GM12878 (cell line): ENCODE measurements around the gene FOXR1. TPM values are rescaled to one million over a fixed set of nuclear protein-coding genes. Genes with fewer than 3 reads are reported as not detected.
"Not testable (repeated sequence)": the region's sequence is repeated elsewhere in the genome, so short reads cannot be mapped to it uniquely, and the experiment has no call there.

Experiments used
- ATAC-seq: fragments of 200-7000 bp; cut with Tn5 transposase; 3 replicates; pipeline ENCODE4 v1.9.1; 2020; ENCODE audit warnings: mild to moderate bottlenecking, moderate library complexity
- BruUV-seq: library from RNA; stranded (reverse); fragments of 400-500 nt; replicated peaks from 2 replicates; lab custom pipeline; 2021; lab: Mats Ljungman, UMichigan
- CTCF ChIA-PET: fragments of 300-600 bp; sonication (Branson Sonifier 250); formaldehyde crosslinking; extraction: SDS; loops from one replicate; lab custom pipeline; 2021; ENCODE audit warnings: inconsistent platforms; lab: Yijun Ruan, JAX
- POLR2A ChIA-PET: fragments of 350-600 bp; formaldehyde crosslinking; extraction: SDS; loops from one replicate; lab custom pipeline; 2021; ENCODE audit warnings: inconsistent platforms; lab: Charles Lee
- RAD21 ChIA-PET: fragments of 300-600 bp; sonication (Branson Sonifier 250); formaldehyde crosslinking; loops from one replicate; lab custom pipeline; 2023; ENCODE audit warnings: antibody characterized with exemption; ENCODE audit not compliant: unreplicated experiment; lab: Charles Lee
- SMC1A ChIA-PET: fragments of 300-600 bp; sonication (Branson Sonifier 250); formaldehyde crosslinking; loops from one replicate; lab custom pipeline; 2023; ENCODE audit not compliant: unreplicated experiment, uncharacterized antibody; lab: Charles Lee
- DNase-seq: peaks from one replicate; pipeline ENCODE4 v3.0.0-alpha.2; 2011; ENCODE audit warnings: low read depth, low spot score
- FAIRE-seq: peaks from 3 replicates; lab custom pipeline; 2011; peaks lifted over from hg19 to GRCh38; lab: Jason Lieb, UNC
- H2AFZ ChIP-seq: 2 replicates; pipeline ENCODE4 v1.6.0; 2011; ENCODE audit warnings: low read depth, low read length, control low read depth; ENCODE audit not compliant: control insufficient read depth
- H3K27ac ChIP-seq: 2 replicates; pipeline ENCODE4 v1.5.1; 2011; ENCODE audit warnings: control low read depth; ENCODE audit not compliant: control insufficient read depth, insufficient read depth
- H3K27me3 ChIP-seq, 2 experiments: replicated peaks in 1 of 2; 2 replicates each; pipeline versions ENCODE4 v1.6.0 to v1.6.1; 2011; ENCODE audit warnings: low read length in 1 of 2; ENCODE audit not compliant: control insufficient read depth in 2 of 2, insufficient read depth in 2 of 2
- H3K36me3 ChIP-seq, 2 experiments: 2 replicates each; pipeline ENCODE4 v1.5.1; 2011; ENCODE audit warnings: low read length in 1 of 2; ENCODE audit not compliant: control insufficient read depth in 2 of 2, insufficient read depth in 2 of 2
- H3K4me1 ChIP-seq: 2 replicates; pipeline ENCODE4 v1.6.1; 2011; ENCODE audit warnings: mild to moderate bottlenecking, low read length, moderate library complexity, mixed read lengths; ENCODE audit not compliant: control insufficient read depth, insufficient read depth
- H3K4me2 ChIP-seq: 2 replicates; pipeline ENCODE4 v1.6.0; 2011; ENCODE audit warnings: control low read depth; ENCODE audit not compliant: control insufficient read depth, insufficient read depth
- H3K4me3 ChIP-seq: fragments of 200-600 bp; sonication (generic); 2 replicates; pipeline ENCODE4 v1.5.1; 2016
- H3K79me2 ChIP-seq: 2 replicates; pipeline ENCODE4 v1.6.0; 2011; ENCODE audit warnings: low read length; ENCODE audit not compliant: control insufficient read depth, insufficient read depth
- H3K9ac ChIP-seq: 2 replicates; pipeline ENCODE4 v1.8.0; 2011; ENCODE audit warnings: low read length, control low read depth, mixed read lengths; ENCODE audit not compliant: control insufficient read depth, insufficient read depth
- H3K9me3 ChIP-seq: replicated peaks from 3 replicates; pipeline ENCODE4 v1.5.1; 2011; ENCODE audit warnings: mild to moderate bottlenecking, low read length; ENCODE audit not compliant: control insufficient read depth, insufficient read depth
- H4K20me1 ChIP-seq: 2 replicates; pipeline ENCODE4 v1.6.0; 2011; ENCODE audit not compliant: control insufficient read depth, insufficient read depth
- CREB1 ChIP-seq: IDR thresholded peaks from 2 replicates; pipeline ENCODE4 v1.6.1; 2012; ENCODE audit warnings: low read depth, mild to moderate bottlenecking, inconsistent platforms
- JUNB ChIP-seq: IDR thresholded peaks from 2 replicates; pipeline ENCODE4 v1.6.1; 2016; ENCODE audit warnings: antibody characterized with exemption, mild to moderate bottlenecking
- NBN ChIP-seq: fragments of 450-650 bp; IDR thresholded peaks from 2 replicates; pipeline ENCODE4 v1.6.1; 2016
- PKNOX1 ChIP-seq: fragments of 450-650 bp; IDR thresholded peaks from 2 replicates; pipeline ENCODE4 v1.6.1; 2016; ENCODE audit warnings: mild to moderate bottlenecking
- SPI1 ChIP-seq: IDR thresholded peaks from 2 replicates; pipeline ENCODE4 v1.6.1; 2011; ENCODE audit warnings: low read depth, mild to moderate bottlenecking, low read length, moderate library complexity, borderline replicate concordance; ENCODE audit not compliant: insufficient read depth
- ZNF687 ChIP-seq: fragments of 450-650 bp; IDR thresholded peaks from 2 replicates; pipeline ENCODE4 v1.6.1; 2017; ENCODE audit warnings: mild to moderate bottlenecking, moderate library complexity
- WGBS: methylation state at CpG from one replicate; pipeline ENCODE4 v1.1.6; 2016; ENCODE audit warnings: low lambda C conversion rate; ENCODE audit not compliant: insufficient replicate concordance, insufficient coverage; ENCODE audit errors: missing lambda C conversion rate; 5-methylcytosine and 5-hydroxymethylcytosine counted together
- in situ Hi-C: fragments of 300-500 bp; cut with MboI; formaldehyde crosslinking; loops from 9 replicates; pipeline ENCODE4 v1.14.3; 2018; ENCODE audit warnings: mixed read lengths
- intact Hi-C: fragments of 100-400 bp; cut with micrococcal nuclease; formaldehyde crosslinking; loops from one replicate; pipeline ENCODE4 v1.14.2; 2022; ENCODE audit not compliant: unreplicated experiment
- polyA plus RNA-seq, 11 experiments: library from polyadenylated mRNA; depleted of rRNA in 4 of 11; unstranded in 6 of 11; stranded (reverse) in 5 of 11; fragments of >200 nt; fragmentation: Nextera tagmentation in 4 of 11; fragmentation: Illumina TruSeq in 1 of 11; extraction: Ambion mirVana in 4 of 11; extraction: Trizol in 1 of 11; gene quantifications; 1 replicate in 1 of 11; 2 replicates in 10 of 11; pipeline versions ENCODE4 v1.2.1 to v1.2.3, GENCODE V29; 2011 to 2016; ENCODE audit warnings: inconsistent platforms in 2 of 11, missing spikeins in 2 of 11, low read depth in 1 of 11
- total RNA-seq, 4 experiments: library from RNA; depleted of rRNA in 3 of 4; stranded (reverse); fragments of >200 nt in 3 of 4; fragmentation: Illumina TruSeq in 1 of 4; extraction: Trizol in 1 of 4; gene quantifications; 2 replicates each; pipeline versions ENCODE4 v1.2.1 to v1.2.3, GENCODE V29; 2013 to 2021

FOXR1 gene
- total and polyA plus RNA-seq, 10 of the 15 experiments (the other 5 are each of a cell fraction or from before 2014, with no cell fraction given) = not detected

- POLR2A ChIA-PET = no interaction called here
- DNase-seq = no peak
- 49% methylated on average over 21 of the region's 21 CpGs for WGBS
- H3K27me3 ChIP-seq = no peaks in the 10 kb centered on the region; a peak in 1 of 4 replicates
- no peak for TF ChIP-seq JUNB
- TF ChIP-seq NBN = no peak
- TF ChIP-seq ZNF687 = no peak
- TF ChIP-seq PKNOX1 = no peak
- no peak for TF ChIP-seq CREB1
- peak; percentile 42; the same call in 1 of the 2 replicates for TF ChIP-seq SPI1
- SMC1A ChIA-PET = no interaction called here
- CTCF ChIA-PET = no interaction called here
- no peak overlapping the region for H2AFZ ChIP-seq
- H3K4me2 ChIP-seq = no peak overlapping the region
- no peak for FAIRE-seq
- no peaks in the 10 kb centered on the region for H3K4me1 ChIP-seq
- in situ Hi-C loops = no loop called here
- H3K9ac ChIP-seq = no peak overlapping the region
- BruUV-seq = no TSS peak
- no peaks in the 10 kb centered on the region for H3K36me3 ChIP-seq
- no peak overlapping the region for H3K4me3 ChIP-seq
- ATAC-seq = no peak
- RAD21 ChIA-PET = no interaction called here
- H3K27ac ChIP-seq = no peak overlapping the region
- H4K20me1 ChIP-seq = no peaks in the 10 kb centered on the region; the same call in 1 of the 2 replicates
- H3K9me3 ChIP-seq = no peaks in the 10 kb centered on the region
- intact Hi-C loops = no loop called here
- no peaks in the 10 kb centered on the region for H3K79me2 ChIP-seq
Observed at GRCh38 chr11:118980191-118980881, 8.8 kb downstream of the FOXR1 start.

- RAD21 ChIA-PET, BruUV-seq, H2AFZ ChIP-seq, H4K20me1 ChIP-seq, H3K27ac ChIP-seq, H3K4me2 ChIP-seq, SMC1A ChIA-PET, H3K9ac ChIP-seq, in situ Hi-C loops, POLR2A ChIA-PET, intact Hi-C loops, FAIRE-seq, H3K9me3 ChIP-seq, H3K4me3 ChIP-seq, DNase-seq, H3K36me3 ChIP-seq, H3K4me1 ChIP-seq, H3K27me3 ChIP-seq, H3K79me2 ChIP-seq, ATAC-seq: not testable (repeated sequence)
- CTCF ChIA-PET = interaction anchor here (0.6 kb wide), 1 partner anchor 143 kb away, joined by 3 read pairs; no protein-coding TSS in a partner anchor
- WGBS = 49% methylated on average over 8 of the region's 8 CpGs
Observed at GRCh38 chr11:118984337-118984736, 12.8 kb downstream of the FOXR1 start.
